ENCODE data around the gene DES. TPM values are rescaled to one million over a fixed set of nuclear protein-coding genes. Genes with fewer than 3 reads are reported as not detected.
A peak's percentile ranks its signal among the peaks of the same experiment; 100 is the strongest.

DES gene
- total and polyA plus RNA-seq, 9 of the 15 experiments (the other 6 are each of a cell fraction or from before 2014, with no cell fraction given): 2.5 to 58.9 (median 21.9) TPM

GRCh38 chr2:219409619-219410018, 8.6 kb upstream of the DES start:
- H3K9me1 ChIP-seq (ENCODE audit: control insufficient read depth, insufficient read depth, low read length): no peaks in the 10 kb centered on the region
- peaks cover 10 to 17% of the 10 kb centered on the region in 2 experiments; a peak in 4 of 5 replicates for H3K4me1 ChIP-seq (replicated peaks in 1 of 2; ENCODE audit: control insufficient read depth in 2 of 2, insufficient read depth in 2 of 2, low read length in 2 of 2)
- intact Hi-C loops (cut with micrococcal nuclease) (no loop called here), in situ Hi-C loops (cut with MboI) (loop anchor here (5.0 kb wide), 1 partner anchor 123 kb away; no protein-coding TSS in a partner anchor)
- H3K79me2 ChIP-seq (ENCODE audit: control insufficient read depth, insufficient read depth, low read length): no peaks in the 10 kb centered on the region
- no peak overlapping the region for H3K4me3 ChIP-seq
- FAIRE-seq (no peak), ATAC-seq (no peak), DNase-seq (ENCODE audit: extremely low read depth in 1 of 4, low spot score in 3 of 4) (no peak)
- no peak overlapping the region for H3K27ac ChIP-seq (ENCODE audit: extremely low read depth, low read depth, low read length)
- H4K20me1 ChIP-seq (replicated peaks; ENCODE audit: control insufficient read depth, insufficient read depth, low read length): no peaks in the 10 kb centered on the region
- H2AFZ ChIP-seq (ENCODE audit: low read depth, low read length): no peak overlapping the region
- ChIA-PET CTCF (ENCODE audit: low intra/inter-chr PET ratio) (no interaction called here), POLR2A (no interaction called here)
- no peaks in the 10 kb centered on the region for H3K27me3 ChIP-seq (ENCODE audit: control insufficient read depth in 2 of 2, insufficient read depth in 2 of 2, low read length in 2 of 2)
- WGBS (ENCODE audit: insufficient coverage, low coverage, missing lambda C conversion rate): 80% methylated on average over 4 of the region's 5 CpGs
- peaks cover 4% of the 10 kb centered on the region for H3K9me3 ChIP-seq (replicated peaks; ENCODE audit: control insufficient read depth, insufficient read depth, low read depth, low read length)
- H3K4me2 ChIP-seq (ENCODE audit: insufficient read depth, low read length): no peak overlapping the region
- peak overlapping the region in 1 of 2 experiments; percentile 28; a peak in 1 of 4 replicates for H3K9ac ChIP-seq (ENCODE audit: insufficient read depth in 1 of 2, low read depth in 2 of 2, low read length in 2 of 2)
- TF ChIP-seq TFAM (CRISPR knock-in tag; conservative IDR thresholded peaks at IDR 0.05): no peak
- TF ChIP-seq BHLHE40 (IDR thresholded peaks at IDR 0.05; ENCODE audit: low read length): no peak
- TF ChIP-seq NELFE (IDR thresholded peaks at IDR 0.05; ENCODE audit: insufficient read depth, insufficient read length): no peak
- no peak for TF ChIP-seq CCNT2 (IDR thresholded peaks at IDR 0.05; ENCODE audit: borderline replicate concordance, extremely low read depth, insufficient read length, low read depth, low read length)
- TF ChIP-seq ZNF274 (IDR thresholded peaks at IDR 0.05; ENCODE audit: borderline replicate concordance, low read depth, low read length): no peak
- no peak for TF ChIP-seq THRA (IDR thresholded peaks at IDR 0.05)
- no peak for TF ChIP-seq SPI1 (IDR thresholded peaks at IDR 0.05; ENCODE audit: borderline replicate concordance, low read depth, low read length)
- no peak for TF ChIP-seq PREB (CRISPR knock-in tag; IDR thresholded peaks at IDR 0.05)
- TF ChIP-seq SMARCB1 (IDR thresholded peaks at IDR 0.05; ENCODE audit: insufficient read length, low read depth): no peak
- TF ChIP-seq PML (IDR thresholded peaks at IDR 0.05; ENCODE audit: low read length): no peak
- TF ChIP-seq ZNF668 (CRISPR knock-in tag; IDR thresholded peaks at IDR 0.05): no peak
- TF ChIP-seq ZNF232 (CRISPR knock-in tag; IDR thresholded peaks at IDR 0.05): no peak
- no peak for TF ChIP-seq ZNF584 (CRISPR knock-in tag; IDR thresholded peaks at IDR 0.05; ENCODE audit: low read depth)
- no peak for TF ChIP-seq ZNF174 (CRISPR knock-in tag; IDR thresholded peaks at IDR 0.05)
- TF ChIP-seq KLF10 (CRISPR knock-in tag; IDR thresholded peaks at IDR 0.05): no peak
- no peak for TF ChIP-seq SP1 (CRISPR knock-in tag; IDR thresholded peaks at IDR 0.05)
- TF ChIP-seq MAFG (tag; conservative IDR thresholded peaks at IDR 0.05): no peak
- TF ChIP-seq GTF3C2 (IDR thresholded peaks at IDR 0.05; ENCODE audit: borderline replicate concordance, extremely low read depth, insufficient read length): no peak
- BruUV-seq (replicated peaks): no TSS peak
- no peaks in the 10 kb centered on the region for H3K36me3 ChIP-seq (ENCODE audit: control insufficient read depth, insufficient read depth, low read length)

Measured in K562 (cell line).